ENCODE results near the gene POLG2. TPM values are rescaled to one million over a fixed set of nuclear protein-coding genes. Genes with fewer than 3 reads are reported as not detected.

Gene POLG2
- total and polyA plus RNA-seq, 2 of the 8 experiments (the other 6 are each of a cell fraction or from before 2014, with no cell fraction given) = 9.7 to 34.3 TPM

DNA sequence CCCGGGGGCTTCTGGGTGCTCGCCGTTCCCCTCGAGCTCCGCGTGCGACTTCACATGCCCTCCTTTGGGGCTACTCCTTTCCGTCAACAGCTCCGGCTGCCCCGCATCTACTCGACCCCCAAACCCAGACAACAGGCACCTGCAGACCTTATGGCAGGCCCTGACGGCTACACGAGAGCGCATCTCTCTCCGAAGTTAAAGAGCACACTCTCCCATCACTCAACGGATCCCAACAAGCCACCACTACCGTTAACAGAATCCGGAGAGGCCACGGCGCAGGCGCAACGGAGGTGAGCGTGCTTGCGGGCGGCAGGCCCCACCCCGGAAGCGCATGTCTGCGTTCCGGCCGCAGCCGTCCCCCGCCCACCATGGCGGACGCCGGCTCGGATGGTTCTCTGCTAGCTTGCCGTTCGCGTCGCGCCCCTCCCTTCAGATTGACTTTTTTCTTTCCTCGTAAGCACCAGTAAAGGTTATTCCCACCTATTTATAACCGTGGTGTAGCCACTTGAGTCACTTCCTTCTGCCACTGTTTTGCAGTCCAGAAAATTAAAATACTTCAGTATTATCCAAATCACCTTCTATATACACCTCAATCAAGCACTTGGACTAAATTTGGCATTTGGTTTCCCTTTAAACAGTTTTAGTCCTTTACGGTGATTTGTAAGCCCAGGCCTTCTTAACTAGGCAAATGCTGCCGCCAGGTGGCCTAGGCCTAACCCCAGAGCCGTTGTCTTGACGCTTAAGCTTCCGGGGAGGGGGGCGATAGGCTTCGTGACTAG is at the start of gene POLG2 (continued):
- peak; percentile 75 for TF ChIP-seq PHF8 (conservative IDR thresholded peaks at IDR 0.05; ENCODE audit: low read depth, low read length)
- TF ChIP-seq ASH2L (IDR thresholded peaks at IDR 0.05; ENCODE audit: low read length) = peak; percentile 64
- TF ChIP-seq POLR2AphosphoS5 (IDR thresholded peaks at IDR 0.05; ENCODE audit: low read depth, low read length) = peak; percentile 79
- peak; percentile 61; the same call in 1 of the 2 replicates for TF ChIP-seq GABPA (IDR thresholded peaks at IDR 0.05; ENCODE audit: borderline replicate concordance, insufficient read depth, low read length)
- peak in 1 of 2 experiments; percentile 51; a peak in 2 of 4 replicates for TF ChIP-seq SIN3A (conservative IDR thresholded peaks at IDR 0.05 in 1 of 2, IDR thresholded peaks at IDR 0.05 in 1 of 2; ENCODE audit: low read depth in 1 of 2, low read length in 2 of 2)
- TF ChIP-seq EGR1 (IDR thresholded peaks at IDR 0.05; ENCODE audit: borderline replicate concordance, low read depth, low read length) = no peak
